K562 (cell line): Measurements from ENCODE around the gene SLC7A4. TPM values are rescaled to one million over a fixed set of nuclear protein-coding genes. Genes with fewer than 3 reads are reported as not detected.

ENCODE experiments used
- DACH1 ChIP-seq: fragments of 450-650 bp; IDR thresholded peaks from 2 replicates; pipeline ENCODE4 v1.6.1; 2018; ENCODE audit not compliant: partially characterized antibody
- ERF ChIP-seq: fragments of 450-650 bp; formaldehyde crosslinking; IDR thresholded peaks from 2 replicates; pipeline ENCODE4 v1.4.0; 2020; ENCODE audit warnings: mild to moderate bottlenecking, mixed read lengths
- ETV6 ChIP-seq, 3 experiments: fragments of 150-350 bp in 1 of 3; sonication (generic) in 1 of 3; formaldehyde crosslinking in 1 of 3; IDR thresholded peaks; 2 replicates each; pipeline versions ENCODE4 v1.6.1 to v1.8.0; 2014 to 2022; ENCODE audit warnings: borderline replicate concordance in 2 of 3, low read depth in 2 of 3, antibody characterized with exemption in 1 of 3, low read length in 1 of 3, mild to moderate bottlenecking in 1 of 3, missing genetic modification reagents in 1 of 3
- FOXJ3 ChIP-seq: sonication (generic); formaldehyde crosslinking; IDR thresholded peaks from 2 replicates; pipeline ENCODE4 v1.4.0; 2020; ENCODE audit warnings: mild to moderate bottlenecking, missing genetic modification reagents
- KDM1A ChIP-seq, 2 experiments: fragments of 450-650 bp; IDR thresholded peaks; 2 replicates each; pipeline ENCODE4 v1.6.1; 2016; ENCODE audit warnings: mild to moderate bottlenecking in 2 of 2
- POLR2AphosphoS5 ChIP-seq: IDR thresholded peaks from 2 replicates; pipeline ENCODE4 v1.6.1; 2011; ENCODE audit warnings: mild to moderate bottlenecking, low read depth, low read length, moderate library complexity; ENCODE audit not compliant: control insufficient read depth, insufficient read depth
- POLR2B ChIP-seq: fragments of 450-650 bp; IDR thresholded peaks from 2 replicates; pipeline ENCODE4 v1.6.1; 2018; ENCODE audit warnings: low read depth; ENCODE audit not compliant: partially characterized antibody
- PRMT5 ChIP-seq: sonication (generic); formaldehyde crosslinking; IDR thresholded peaks from 2 replicates; pipeline ENCODE4 v1.5.0; 2020; ENCODE audit warnings: missing genetic modification reagents
- PRPF4 ChIP-seq: fragments of 200-400 bp; formaldehyde crosslinking; IDR thresholded peaks from one replicate; pipeline ENCODE4 v1.6.1; 2017; ENCODE audit warnings: low read length, low read depth, mild to moderate bottlenecking; ENCODE audit not compliant: insufficient read depth, poor library complexity, severe bottlenecking
- SMAD3 ChIP-seq: fragments of 450-650 bp; formaldehyde crosslinking; conservative IDR thresholded peaks from 2 replicates; pipeline ENCODE4 v1.4.0; 2020; ENCODE audit warnings: mild to moderate bottlenecking
- U2AF2 ChIP-seq: fragments of 200-400 bp; formaldehyde crosslinking; optimal IDR thresholded peaks from 2 replicates; pipeline ENCODE3; 2017; ENCODE audit warnings: low read depth, mild to moderate bottlenecking, low read length
- ZNF274 ChIP-seq: IDR thresholded peaks from 2 replicates; pipeline ENCODE4 v1.6.1; 2011; ENCODE audit warnings: low read depth, mild to moderate bottlenecking, low read length, moderate library complexity, borderline replicate concordance
- ZNF695 ChIP-seq: fragments of 450-650 bp; formaldehyde crosslinking; IDR thresholded peaks from 2 replicates; pipeline ENCODE4 v1.4.0; 2020; ENCODE audit warnings: mild to moderate bottlenecking, moderate library complexity
- polyA plus RNA-seq, 8 experiments: library from polyadenylated mRNA; depleted of rRNA in 4 of 8; stranded (reverse) in 5 of 8; unstranded in 3 of 8; fragments of >200 nt; fragmentation: Nextera tagmentation in 2 of 8; fragmentation: Illumina TruSeq in 1 of 8; extraction: Ambion mirVana in 2 of 8; extraction: Trizol in 1 of 8; gene quantifications; 2 replicates each; pipeline versions ENCODE4 v1.2.1 to v1.2.3, GENCODE V29; 2011 to 2014; ENCODE audit warnings: inconsistent platforms in 1 of 8, missing spikeins in 1 of 8
- total RNA-seq, 7 experiments: library from RNA; depleted of rRNA in 6 of 7; stranded (reverse); fragments of >200 nt in 6 of 7; fragmentation: Illumina TruSeq in 2 of 7; extraction: Trizol in 2 of 7; gene quantifications; 2 replicates each; pipeline versions ENCODE4 v1.2.1 to v1.2.3, GENCODE V29; 2011 to 2021; ENCODE audit warnings: low replicate concordance in 1 of 7
- TF ChIP-seq, protein P1 (sequence below): fragments of 450-650 bp; conservative IDR thresholded peaks from 2 replicates; pipeline ENCODE4 v1.6.1; 2016; ENCODE audit warnings: missing genetic modification characterization, low read depth, mild to moderate bottlenecking, missing compliant biosample characterization, moderate library complexity
- TF ChIP-seq, protein P2 (sequence below): sonication (generic); formaldehyde crosslinking; IDR thresholded peaks from 2 replicates; pipeline ENCODE4 v1.8.1; 2023; ENCODE audit warnings: mild to moderate bottlenecking, missing genetic modification reagents
- TF ChIP-seq, protein P3 (sequence below), 2 experiments: fragments of 450-650 bp; IDR thresholded peaks; 2 replicates each; pipeline ENCODE4 v1.6.1; 2016
- TF ChIP-seq, protein P4 (sequence below), 2 experiments: fragments of 200-800 bp in 1 of 2; sonication (Bioruptor generic) in 1 of 2; sonication (generic) in 1 of 2; formaldehyde crosslinking in 1 of 2; IDR thresholded peaks in 1 of 2; conservative IDR thresholded peaks in 1 of 2; 2 replicates each; pipeline versions ENCODE4 v1.5.0 to v1.6.1; 2016 to 2020; ENCODE audit warnings: missing compliant biosample characterization in 1 of 2, missing genetic modification characterization in 1 of 2, missing genetic modification reagents in 1 of 2
- TF ChIP-seq, protein P5 (sequence below): fragments of 250-450 bp; sonication (Bioruptor Pico); IDR thresholded peaks from 2 replicates; pipeline ENCODE4 v1.6.1; 2021; ENCODE audit warnings: mild to moderate bottlenecking

The SLC7A4 gene
- total and polyA plus RNA-seq, 9 of the 15 experiments (the other 6 are each of a cell fraction or from before 2014, with no cell fraction given) = not detected

DNA sequence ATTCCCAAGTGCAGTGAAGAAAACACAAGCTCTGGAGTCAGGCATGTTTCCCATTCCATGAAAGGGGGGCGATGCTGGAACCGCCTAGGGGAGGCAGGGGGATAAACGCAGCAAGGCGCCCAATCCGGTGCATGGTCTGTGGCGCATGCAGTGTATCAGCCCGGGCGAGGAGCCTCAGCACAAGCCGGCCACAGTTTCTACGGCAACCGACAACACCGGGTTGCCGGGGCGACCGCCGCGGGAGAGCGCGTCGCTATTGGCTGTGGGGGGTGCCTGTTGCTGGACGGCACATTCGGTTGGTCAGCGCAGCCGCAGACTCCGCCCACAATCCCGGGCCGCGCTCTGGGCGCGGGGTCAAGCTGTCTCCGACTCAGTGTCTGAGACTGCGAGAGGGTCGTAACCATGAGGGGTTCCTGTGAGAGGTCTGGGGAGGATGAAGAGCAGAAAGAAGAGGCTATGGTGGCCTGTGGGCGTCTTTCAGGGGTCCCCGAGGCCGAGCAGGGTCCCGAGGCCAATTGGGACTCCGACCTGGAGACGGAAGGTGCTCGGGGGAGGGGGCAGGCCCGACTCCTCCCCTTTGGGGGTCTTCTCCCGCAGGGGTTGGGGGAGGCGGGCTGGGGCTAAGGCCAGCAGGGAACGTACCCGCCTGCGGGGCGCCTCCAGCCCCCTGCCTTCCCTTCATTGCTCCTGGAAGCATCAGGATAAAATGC lies 13.4 kb upstream of the SLC7A4 start, which contains the start of gene LRRC74B (continued):
- TF ChIP-seq POLR2AphosphoS5 (no peak), ETV6 (IDR thresholded peaks at IDR 0.05; ENCODE audit: borderline replicate concordance in 1 of 2, low read depth in 2 of 2, low read length in 1 of 2) (no peak), ETV6 (CRISPR knock-in tag; IDR thresholded peaks at IDR 0.05; ENCODE audit: borderline replicate concordance) (0 out of 2 replicates have a peak, but pooled peaks have one; percentile 27), SMAD3 (CRISPR knock-in tag) (no peak), U2AF2 (no peak), FOXJ3 (CRISPR knock-in tag) (no peak), DACH1 (no peak), ZNF274 (no peak), KDM1A (IDR thresholded peaks at IDR 0.05) (no peak), ERF (CRISPR knock-in tag) (peak; percentile 72; the same call in 1 of the 2 replicates), PRPF4 (no peak), POLR2B (no peak), ZNF695 (CRISPR knock-in tag) (no peak), PRMT5 (CRISPR knock-in tag) (no peak)
- TF ChIP-seq, protein P1, sequence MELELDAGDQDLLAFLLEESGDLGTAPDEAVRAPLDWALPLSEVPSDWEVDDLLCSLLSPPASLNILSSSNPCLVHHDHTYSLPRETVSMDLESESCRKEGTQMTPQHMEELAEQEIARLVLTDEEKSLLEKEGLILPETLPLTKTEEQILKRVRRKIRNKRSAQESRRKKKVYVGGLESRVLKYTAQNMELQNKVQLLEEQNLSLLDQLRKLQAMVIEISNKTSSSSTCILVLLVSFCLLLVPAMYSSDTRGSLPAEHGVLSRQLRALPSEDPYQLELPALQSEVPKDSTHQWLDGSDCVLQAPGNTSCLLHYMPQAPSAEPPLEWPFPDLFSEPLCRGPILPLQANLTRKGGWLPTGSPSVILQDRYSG (tag) = no peak
- TF ChIP-seq, protein P2, sequence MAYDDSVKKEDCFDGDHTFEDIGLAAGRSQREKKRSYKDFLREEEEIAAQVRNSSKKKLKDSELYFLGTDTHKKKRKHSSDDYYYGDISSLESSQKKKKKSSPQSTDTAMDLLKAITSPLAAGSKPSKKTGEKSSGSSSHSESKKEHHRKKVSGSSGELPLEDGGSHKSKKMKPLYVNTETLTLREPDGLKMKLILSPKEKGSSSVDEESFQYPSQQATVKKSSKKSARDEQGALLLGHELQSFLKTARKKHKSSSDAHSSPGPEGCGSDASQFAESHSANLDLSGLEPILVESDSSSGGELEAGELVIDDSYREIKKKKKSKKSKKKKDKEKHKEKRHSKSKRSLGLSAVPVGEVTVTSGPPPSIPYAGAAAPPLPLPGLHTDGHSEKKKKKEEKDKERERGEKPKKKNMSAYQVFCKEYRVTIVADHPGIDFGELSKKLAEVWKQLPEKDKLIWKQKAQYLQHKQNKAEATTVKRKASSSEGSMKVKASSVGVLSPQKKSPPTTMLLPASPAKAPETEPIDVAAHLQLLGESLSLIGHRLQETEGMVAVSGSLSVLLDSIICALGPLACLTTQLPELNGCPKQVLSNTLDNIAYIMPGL (CRISPR knock-in tag) = peak; percentile 92; the same call in 1 of the 2 replicates
- TF ChIP-seq, protein P3, sequence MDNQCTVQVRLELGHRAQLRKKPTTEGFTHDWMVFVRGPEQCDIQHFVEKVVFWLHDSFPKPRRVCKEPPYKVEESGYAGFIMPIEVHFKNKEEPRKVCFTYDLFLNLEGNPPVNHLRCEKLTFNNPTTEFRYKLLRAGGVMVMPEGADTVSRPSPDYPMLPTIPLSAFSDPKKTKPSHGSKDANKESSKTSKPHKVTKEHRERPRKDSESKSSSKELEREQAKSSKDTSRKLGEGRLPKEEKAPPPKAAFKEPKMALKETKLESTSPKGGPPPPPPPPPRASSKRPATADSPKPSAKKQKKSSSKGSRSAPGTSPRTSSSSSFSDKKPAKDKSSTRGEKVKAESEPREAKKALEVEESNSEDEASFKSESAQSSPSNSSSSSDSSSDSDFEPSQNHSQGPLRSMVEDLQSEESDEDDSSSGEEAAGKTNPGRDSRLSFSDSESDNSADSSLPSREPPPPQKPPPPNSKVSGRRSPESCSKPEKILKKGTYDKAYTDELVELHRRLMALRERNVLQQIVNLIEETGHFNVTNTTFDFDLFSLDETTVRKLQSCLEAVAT (IDR thresholded peaks at IDR 0.05) = no peak
- TF ChIP-seq, protein P4, sequence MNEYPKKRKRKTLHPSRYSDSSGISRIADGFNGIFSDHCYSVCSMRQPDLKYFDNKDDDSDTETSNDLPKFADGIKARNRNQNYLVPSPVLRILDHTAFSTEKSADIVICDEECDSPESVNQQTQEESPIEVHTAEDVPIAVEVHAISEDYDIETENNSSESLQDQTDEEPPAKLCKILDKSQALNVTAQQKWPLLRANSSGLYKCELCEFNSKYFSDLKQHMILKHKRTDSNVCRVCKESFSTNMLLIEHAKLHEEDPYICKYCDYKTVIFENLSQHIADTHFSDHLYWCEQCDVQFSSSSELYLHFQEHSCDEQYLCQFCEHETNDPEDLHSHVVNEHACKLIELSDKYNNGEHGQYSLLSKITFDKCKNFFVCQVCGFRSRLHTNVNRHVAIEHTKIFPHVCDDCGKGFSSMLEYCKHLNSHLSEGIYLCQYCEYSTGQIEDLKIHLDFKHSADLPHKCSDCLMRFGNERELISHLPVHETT (CRISPR knock-in tag; conservative IDR thresholded peaks at IDR 0.05 in 1 of 2, IDR thresholded peaks at IDR 0.05 in 1 of 2) = no peak
- TF ChIP-seq, protein P5, sequence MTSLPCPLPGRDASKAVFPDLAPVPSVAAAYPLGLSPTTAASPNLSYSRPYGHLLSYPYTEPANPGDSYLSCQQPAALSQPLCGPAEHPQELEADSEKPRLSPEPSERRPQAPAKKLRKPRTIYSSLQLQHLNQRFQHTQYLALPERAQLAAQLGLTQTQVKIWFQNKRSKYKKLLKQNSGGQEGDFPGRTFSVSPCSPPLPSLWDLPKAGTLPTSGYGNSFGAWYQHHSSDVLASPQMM (CRISPR knock-in tag) = no peak
